GM06990 (cell line): ENCODE data around the gene SCLY.

ENCODE experiments used
- DNase-seq: peaks from one replicate; pipeline ENCODE4 v3.0.0-alpha.2; 2011; ENCODE audit not compliant: insufficient read length; ENCODE audit errors: extremely low read depth
- H3K27me3 ChIP-seq: replicated peaks from 2 replicates; pipeline ENCODE4 v1.6.0; 2011; ENCODE audit warnings: low read length; ENCODE audit not compliant: control insufficient read depth, insufficient read depth
- H3K36me3 ChIP-seq: 2 replicates; pipeline ENCODE4 v1.5.1; 2011; ENCODE audit warnings: low read length; ENCODE audit not compliant: control insufficient read depth, insufficient read depth
- H3K4me3 ChIP-seq: replicated peaks from 2 replicates; pipeline ENCODE4 v1.5.1; 2011; ENCODE audit warnings: low read depth, mild to moderate bottlenecking, control low read depth, low read length
- TF ChIP-seq, protein P1 (sequence below): IDR thresholded peaks from 2 replicates; pipeline ENCODE4 v1.5.1; 2011; ENCODE audit warnings: low read length, control low read depth, mild to moderate bottlenecking, inconsistent platforms; ENCODE audit not compliant: insufficient read depth, poor library complexity, severe bottlenecking

SCLY gene

DNA sequence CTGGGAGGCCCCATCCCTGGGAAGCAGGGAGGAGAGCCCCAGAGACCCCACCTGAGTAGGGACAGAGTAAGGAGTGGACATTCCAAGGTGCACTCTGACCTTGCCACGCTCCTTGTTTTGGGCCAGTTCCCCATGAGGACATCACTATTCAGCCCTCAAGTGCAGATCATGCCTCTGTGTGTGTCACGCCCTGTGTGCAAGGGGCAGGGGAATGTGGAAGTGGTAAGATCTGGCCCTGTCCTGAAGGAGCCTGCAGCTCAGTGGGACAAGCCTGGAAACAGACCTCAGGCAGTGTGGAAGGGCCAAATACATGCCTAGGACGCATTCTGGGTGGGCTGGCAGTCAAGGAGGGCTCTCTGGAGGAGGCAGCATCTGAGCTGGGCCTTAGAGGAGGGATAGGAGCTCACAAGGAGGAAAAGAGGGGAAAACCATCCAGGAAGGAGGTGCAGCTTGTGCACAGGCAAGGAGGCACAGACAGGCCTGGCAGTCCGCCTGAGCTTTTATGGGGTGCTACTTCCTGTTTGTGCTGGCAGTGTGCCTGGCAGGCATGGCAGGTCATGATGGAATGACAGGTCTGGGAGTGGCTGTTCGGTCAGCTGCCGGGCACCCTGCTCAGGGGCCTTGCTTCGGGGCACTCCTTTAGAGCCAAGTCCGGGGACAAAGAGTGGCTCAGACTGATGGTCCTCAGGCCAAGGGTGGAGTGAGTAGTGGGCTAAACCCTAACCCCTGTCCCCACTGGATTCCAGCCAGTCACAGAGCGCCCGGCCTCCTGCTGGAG lies 80.9 kb downstream of the SCLY start:
- no peaks in the 10 kb centered on the region for H3K36me3 ChIP-seq
- TF ChIP-seq, protein P1, sequence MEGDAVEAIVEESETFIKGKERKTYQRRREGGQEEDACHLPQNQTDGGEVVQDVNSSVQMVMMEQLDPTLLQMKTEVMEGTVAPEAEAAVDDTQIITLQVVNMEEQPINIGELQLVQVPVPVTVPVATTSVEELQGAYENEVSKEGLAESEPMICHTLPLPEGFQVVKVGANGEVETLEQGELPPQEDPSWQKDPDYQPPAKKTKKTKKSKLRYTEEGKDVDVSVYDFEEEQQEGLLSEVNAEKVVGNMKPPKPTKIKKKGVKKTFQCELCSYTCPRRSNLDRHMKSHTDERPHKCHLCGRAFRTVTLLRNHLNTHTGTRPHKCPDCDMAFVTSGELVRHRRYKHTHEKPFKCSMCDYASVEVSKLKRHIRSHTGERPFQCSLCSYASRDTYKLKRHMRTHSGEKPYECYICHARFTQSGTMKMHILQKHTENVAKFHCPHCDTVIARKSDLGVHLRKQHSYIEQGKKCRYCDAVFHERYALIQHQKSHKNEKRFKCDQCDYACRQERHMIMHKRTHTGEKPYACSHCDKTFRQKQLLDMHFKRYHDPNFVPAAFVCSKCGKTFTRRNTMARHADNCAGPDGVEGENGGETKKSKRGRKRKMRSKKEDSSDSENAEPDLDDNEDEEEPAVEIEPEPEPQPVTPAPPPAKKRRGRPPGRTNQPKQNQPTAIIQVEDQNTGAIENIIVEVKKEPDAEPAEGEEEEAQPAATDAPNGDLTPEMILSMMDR, result no peak
- DNase-seq, result no peak
- H3K4me3 ChIP-seq, result no peak overlapping the region
- H3K27me3 ChIP-seq, result no peaks in the 10 kb centered on the region

DNA sequence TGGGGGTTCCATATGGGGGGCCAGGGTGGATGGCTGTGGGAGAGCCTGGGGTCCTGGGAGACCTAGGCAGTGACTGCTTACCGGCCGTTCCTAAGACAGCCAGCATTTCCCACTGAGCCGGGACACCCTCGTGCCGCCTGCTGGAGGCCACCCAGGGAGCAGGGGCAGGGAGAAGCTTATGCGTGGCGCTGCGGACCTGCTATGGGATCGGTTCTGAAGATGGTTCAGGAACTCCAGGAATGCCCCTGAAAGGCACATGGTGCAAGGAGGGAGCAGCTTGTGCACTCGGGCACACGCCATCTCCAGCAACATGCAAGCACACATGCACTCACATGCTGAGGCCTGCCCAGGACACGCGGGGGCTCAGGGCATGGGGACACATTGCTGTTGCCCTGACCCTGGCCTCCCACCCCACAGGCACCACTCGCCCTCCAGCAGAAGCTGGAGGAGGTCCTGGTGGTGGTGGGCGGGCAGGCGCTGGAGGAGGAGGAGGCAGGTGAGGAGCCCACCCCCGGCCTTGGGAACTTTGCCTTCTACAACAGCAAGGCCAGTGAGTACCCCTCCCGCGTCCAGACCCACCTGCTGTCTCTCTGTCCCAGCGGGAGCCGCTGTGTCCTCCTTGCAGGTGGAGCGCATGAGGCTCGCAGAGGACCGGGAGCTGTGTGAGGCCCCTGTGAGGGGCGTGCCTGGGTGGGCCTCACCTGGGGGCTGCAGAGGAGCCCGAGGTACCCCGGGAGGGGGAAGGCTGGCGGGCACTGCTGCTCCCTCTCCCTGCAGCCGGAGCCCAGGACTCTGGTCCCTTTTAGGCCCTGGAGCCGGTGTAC lies 81.8 kb downstream of the SCLY start:
- H3K4me3 ChIP-seq, result no peak overlapping the region
- no peak for DNase-seq
- no peaks in the 10 kb centered on the region for H3K36me3 ChIP-seq
- no peaks in the 10 kb centered on the region for H3K27me3 ChIP-seq
- TF ChIP-seq, protein P1, result no peak

DNA sequence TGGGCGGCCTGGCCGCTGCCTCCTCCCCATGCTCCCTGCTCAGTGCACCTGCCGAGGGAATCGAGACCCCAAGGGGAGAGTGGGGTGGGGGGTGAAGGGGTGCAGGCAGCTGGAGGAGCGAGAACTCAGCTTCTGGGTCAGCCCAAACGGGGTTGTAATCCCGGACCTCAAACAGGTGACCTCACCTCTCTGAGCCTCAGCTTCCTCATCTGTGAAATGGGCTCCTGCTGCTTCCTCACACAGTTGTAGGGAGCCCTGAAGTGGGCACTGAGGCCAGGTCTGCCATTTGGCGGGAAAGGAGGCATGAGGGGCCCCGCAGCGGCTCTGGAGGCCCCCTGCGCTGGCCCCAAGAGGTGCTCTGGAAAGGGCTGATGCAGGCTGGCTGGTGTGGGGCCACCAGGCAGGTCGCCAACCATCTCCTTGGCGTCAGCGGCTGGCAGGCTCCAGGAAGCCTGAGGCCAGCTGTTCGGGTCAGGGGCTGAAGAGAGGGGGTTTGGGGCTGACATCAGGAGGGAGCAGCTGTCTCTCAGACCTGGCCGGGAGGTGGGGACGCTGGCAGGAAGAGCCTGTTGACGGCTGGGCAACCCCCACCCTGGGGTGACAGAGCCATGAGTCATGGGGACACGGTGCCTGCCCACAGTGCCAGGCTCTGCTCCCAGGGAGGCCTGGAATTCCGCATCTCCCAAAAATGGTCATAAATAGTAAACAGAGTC lies 82.6 kb downstream of the SCLY start:
- no peak for DNase-seq
- Histone ChIP-seq H3K27me3 (no peaks in the 10 kb centered on the region), H3K4me3 (no peak overlapping the region), H3K36me3 (no peaks in the 10 kb centered on the region)
- TF ChIP-seq, protein P1, result no peak

DNA sequence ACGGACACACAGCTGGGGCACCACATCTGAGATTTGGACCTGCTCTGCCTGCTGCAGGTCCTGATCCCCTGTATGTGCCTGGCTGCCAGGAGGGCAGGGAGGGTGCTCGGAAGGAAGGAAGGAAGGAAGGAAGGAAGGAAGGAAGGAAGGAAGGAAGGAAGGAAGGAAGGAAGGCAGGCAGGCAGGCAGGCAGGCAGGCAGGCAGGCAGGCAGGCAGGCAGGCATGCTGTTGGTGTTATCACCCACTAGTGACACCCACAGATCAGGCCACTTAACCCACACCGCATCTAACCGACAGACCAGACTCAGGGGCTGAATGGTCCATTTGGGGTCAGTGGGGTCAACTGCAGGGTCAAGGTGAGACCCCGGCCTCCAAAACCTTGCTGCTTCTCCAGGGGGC lies 83.5 kb downstream of the SCLY start:
- Histone ChIP-seq H3K27me3 (no peaks in the 10 kb centered on the region), H3K36me3 (no peaks in the 10 kb centered on the region), H3K4me3 (no peak overlapping the region)
- TF ChIP-seq, protein P1, result no peak
- DNase-seq, result no peak

DNA sequence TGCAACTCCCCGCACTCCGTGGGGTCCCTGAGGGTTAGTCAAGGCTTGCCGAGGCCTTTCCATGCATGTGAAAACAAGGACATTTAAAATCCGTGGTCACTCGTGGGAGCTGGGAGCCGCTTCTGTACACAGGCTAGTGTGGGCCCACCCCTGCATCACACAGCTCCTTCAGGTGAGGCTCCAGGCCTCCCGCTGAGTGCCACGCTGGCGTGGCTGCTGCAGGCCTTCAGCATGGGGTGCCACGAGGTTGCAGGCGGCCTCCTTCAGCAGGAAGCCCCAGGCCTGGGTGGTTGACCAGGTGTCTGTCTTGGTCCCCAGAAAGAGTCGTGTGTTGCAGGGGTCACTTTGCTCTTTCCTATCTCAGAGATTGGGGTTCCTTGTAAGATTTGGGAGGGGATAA lies 84.2 kb downstream of the SCLY start:
- TF ChIP-seq, protein P1, result no peak
- Histone ChIP-seq H3K4me3 (no peak overlapping the region), H3K36me3 (no peaks in the 10 kb centered on the region), H3K27me3 (no peaks in the 10 kb centered on the region)
- no peak for DNase-seq
